ENCODE measurements around the gene HIKESHI. TPM values are rescaled to one million over a fixed set of nuclear protein-coding genes. Genes with fewer than 3 reads are reported as not detected.
"Not testable (repeated sequence)": the region's sequence is repeated elsewhere in the genome, so short reads cannot be mapped to it uniquely, and the experiment has no call there.

HIKESHI gene
- total RNA-seq, 1 donor from 2014 or later, result 30.6 TPM

DNA sequence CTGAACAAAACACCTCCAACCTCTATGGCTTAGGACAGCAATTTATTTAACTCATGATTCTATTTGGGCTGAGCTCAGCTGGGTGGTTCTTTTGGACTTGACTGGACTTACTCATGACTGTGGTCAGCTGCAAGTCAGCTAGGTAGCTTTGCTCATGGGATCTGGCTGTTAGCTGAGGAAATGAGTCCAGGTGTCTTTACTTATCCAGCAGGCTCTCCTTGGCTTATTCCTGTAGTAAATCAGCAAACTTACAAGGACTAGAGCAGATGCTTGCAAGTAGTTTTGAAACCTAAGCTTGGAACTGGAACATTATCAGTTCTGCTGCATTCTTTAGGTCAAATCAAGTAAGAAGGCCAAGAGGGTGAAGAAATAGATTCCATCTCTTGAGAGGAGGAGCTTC, 8.0 kb upstream of the HIKESHI start:
- ATAC-seq, result no peak

DNA sequence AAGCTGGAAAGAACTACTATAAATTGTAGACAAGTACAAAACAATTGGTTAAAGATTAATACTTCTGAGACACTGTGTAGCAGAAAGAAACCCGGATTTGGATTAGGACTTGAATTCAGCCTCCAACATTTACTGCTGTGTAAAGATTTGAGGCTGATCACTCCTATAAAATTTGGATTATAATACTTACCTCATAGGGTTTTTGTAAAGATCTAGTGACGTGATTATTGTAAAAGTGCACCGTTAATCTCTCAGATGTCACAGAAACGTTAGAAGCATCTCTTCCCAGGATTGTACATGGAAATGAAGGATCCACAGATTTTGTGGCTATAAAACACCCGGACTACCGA, 323 bp upstream of the HIKESHI start:
- no peak for ATAC-seq

DNA sequence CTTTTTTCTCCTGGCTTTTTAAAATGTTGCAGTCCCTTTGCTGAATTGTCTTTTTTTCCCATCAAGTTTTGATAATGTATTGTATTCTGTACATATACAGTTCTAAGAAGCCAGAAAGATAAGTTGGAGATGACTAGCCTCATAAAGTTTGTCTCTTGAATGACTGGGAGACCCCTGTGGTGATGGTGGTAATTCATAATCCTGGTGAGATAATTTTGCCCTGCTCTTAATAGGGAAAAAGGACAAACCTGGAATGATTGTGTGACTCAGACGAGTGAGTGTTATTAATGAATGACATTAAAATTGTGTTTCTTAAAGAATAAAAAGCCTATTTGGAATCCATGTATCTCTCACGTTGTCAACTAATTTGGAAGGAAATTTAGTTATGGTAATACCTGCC, 1.2 kb downstream of the HIKESHI start:
- no peak for ATAC-seq

DNA sequence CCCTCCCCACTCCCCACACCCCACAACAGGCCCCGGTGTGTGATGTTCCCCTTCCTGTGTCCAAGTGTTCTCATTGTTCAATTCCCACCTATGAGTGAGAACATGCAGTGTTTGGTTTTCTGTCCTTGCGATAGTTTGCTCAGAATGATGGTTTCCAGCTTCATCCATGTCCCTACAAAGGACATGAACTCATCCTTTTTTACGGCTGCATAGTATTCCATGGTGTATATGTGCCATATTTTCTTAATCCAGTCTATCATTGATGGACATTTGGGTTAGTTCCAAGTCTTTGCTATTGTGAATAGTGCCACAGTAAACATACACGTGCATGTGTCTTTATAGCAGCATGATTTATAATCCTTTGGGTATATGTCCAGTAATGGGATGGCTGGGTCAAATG, 6.7 kb downstream of the HIKESHI start:
- ATAC-seq, result not testable (repeated sequence)

DNA sequence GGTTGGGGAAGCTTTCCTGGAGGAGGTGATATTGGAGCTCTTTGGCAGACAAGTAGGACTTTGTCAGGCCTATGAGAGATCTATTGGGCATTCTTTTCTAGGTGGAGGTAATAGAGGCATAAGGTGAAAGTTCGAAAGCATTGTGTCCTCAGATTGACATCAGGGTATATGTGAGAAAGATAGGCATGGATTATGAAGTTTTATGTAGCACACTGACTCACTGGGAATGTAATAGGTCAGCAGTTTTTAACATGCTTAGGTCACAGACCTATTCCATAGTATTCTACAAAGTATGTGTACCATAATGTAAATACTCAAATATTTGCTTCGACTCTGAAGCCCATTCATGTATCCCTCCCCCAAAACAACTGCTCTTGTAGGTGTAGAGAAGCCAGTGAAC, 11.8 kb downstream of the HIKESHI start:
- ATAC-seq, result peak; percentile 57

DNA sequence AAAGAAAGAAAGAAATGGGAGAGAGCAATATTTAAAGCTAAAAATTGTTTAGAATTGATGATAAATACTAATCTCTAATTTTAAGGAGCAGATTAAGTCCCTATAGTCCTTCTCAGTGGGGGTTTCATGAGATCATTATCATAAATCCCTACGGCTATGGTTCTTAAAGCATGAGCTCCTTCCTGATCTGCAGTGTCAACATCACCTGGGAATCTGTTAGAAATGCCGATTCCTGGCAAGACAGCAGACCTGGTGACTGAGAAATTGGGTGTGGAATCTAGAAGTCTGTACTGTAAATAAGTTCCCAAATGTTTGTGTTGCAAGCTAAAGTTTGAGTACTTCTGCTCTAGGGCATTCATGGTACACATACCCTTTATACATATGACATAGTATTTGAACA, 12.6 kb downstream of the HIKESHI start:
- no peak for ATAC-seq

DNA sequence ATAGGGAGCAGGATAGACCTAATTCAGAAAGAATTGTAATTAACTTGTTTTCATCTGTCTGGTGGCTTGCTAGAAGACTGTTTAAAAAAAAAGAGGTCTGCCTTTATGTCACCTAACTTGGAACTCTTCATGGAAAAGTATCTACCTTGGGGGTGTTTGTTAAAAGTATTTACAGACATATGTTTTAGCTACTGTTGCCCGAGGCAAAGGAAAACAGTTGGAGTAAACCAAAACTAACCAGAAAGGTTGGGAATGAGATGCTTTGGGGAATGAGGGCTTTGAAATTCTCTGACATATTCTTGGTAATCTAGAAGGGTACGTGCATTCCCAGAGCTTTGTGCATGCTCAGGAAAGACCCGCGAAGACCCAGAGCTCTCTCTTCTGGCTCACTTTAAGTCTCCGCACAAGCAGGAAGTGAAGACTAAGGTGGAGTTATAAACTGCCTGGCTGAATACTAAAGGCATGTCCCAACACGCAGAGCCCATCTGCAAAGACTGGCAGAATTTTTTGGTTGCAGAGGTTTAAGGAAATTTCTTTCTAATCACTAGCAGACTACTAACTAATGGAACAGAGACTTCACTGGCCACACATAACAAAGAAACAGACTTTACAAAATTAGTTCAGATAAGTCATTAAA, 33.2 kb downstream of the HIKESHI start:
- ATAC-seq, result peak; percentile 70

DNA sequence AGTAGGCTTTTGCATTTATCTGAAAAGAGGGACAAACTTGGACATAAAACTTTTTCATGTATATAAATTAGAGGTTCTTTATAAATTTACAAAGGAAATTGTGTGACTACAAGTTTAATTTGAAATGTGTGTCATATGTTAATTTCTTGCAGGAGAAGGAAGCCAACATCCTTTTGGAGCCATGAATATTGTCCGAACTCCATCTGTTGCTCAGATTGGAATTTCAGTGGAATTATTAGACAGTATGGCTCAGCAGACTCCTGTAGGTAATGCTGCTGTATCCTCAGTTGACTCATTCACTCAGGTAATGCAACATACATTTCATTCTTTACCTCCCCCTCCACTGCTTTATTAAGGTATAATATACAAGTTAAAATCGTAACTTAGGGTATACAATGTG, 35.2 kb downstream of the HIKESHI start:
- no peak for ATAC-seq

DNA sequence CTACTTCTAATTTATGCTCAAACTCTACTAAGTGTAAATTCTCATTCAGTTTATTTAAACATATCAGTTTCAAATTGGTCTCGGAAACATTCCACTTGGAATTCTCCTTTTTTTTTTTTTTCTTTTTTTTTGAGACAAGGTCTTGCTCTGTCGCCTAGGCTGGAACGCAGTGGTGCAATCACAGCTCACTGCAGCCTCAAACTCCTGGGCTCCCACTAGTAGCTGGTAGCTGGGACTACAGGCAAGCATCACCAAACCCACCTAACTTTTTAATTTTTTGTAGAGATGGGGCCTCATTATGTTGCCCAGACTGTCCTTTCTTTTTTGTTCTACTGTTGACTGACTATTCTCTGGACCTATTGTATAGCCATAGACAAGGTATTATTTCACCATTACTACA, 39.3 kb downstream of the HIKESHI start:
- ATAC-seq, result no peak

DNA sequence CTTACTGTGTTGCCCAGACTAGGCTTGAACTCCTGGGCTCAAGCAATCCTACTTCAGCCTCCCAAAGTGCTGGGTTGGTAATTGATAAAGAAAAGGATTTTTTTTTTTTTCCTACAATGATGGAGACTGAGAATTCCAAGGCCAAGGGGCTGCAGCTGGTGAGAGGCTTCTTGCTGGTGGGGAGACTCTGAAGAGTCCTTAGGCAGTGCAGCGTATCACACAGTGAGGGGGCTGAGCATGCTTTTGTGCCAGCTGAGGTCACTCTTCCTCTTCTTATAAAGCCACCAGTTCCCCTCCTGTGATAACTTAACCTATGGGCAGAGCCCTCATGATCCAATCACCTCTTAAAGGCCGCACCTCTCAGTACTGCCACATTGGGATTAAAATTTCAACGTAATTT, 44.5 kb downstream of the HIKESHI start:
- ATAC-seq, result no peak

DNA sequence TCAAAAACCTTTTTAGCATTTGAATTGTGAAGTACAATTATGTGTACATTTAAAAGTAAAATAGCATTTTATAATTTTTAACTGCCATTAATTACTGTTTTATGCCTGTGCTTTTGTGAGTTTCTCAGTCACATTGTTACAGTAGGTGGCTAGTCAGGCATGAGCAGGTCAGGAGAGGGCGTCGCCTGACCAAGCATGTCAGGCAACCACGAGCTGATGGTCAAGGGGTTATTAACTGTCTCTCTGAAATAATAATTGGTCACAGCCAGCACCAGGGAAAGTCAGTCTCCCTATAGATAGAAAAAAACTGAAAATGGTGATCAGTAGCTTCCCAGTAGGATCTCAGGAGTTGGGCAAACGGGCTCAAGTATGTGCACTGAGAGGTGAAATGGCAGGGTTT, 53.2 kb downstream of the HIKESHI start:
- ATAC-seq, result no peak

DNA sequence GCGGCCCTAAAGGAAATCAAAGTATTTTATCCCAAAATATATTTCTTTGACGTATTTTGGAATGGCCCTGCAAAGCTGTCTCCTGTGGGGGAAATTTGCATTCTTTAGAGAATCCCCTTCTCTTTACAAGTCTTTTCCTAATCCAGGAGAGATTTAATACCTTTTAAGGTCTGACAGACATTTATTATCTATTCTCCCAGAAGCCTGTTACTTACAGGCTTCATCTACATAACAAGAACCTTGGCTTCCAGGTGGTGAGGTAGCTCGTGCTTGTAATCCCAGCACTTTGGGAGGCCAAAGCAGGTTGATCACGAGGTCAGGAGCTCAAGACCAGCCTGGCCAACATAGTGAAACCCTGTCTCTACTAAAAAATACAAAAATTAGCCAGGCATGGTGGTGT, 55.4 kb downstream of the HIKESHI start:
- ATAC-seq, result not testable (repeated sequence)

DNA sequence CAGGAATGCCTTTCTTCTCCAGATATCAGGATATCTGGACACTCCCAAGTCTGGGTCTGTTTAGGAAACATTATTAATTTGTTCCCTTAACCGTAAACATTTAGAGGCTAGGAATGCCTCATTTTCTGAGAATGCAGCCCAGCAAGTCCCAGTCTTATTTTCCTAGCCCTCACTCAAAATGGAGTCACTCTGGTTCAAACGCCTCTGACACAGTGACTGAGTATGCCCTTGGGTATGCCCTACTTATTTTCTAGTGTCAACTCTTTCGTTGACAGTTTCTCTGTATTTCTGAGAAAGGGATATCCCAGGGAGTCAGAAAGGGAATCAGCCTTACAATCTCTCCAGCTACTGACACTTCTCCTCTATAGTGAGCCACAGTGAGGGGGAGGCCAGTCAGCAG, 56.7 kb downstream of the HIKESHI start:
- ATAC-seq, result no peak

DNA sequence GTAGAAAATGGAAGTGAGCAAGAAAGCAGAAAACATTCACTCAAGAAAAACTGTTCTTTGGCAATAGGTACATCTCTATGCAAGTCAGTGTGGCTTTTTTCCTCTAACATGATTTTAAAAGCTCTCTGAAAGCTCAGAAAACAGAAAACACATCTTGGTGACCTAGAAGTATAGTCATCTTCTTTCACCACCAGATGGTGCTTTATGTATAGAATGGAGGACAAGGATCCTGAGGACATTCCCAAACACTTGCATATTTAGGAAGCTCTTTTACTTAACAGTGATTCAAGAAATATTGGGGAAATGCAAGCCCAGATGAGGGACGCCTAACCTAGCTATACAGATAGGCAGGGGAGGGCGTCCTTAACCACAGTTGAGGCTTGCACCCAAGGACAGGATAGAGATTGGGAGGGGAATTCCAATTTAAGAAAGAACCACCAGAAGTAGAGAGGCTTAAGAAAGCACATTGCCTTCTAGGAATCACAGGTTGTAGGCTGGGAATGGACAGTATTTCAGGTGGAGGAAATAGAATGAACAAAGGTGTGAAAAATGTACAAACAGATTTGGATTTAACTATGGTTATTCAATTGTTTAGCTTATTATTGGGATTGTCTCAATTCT, 58.8 kb downstream of the HIKESHI start:
- ATAC-seq, result no peak

DNA sequence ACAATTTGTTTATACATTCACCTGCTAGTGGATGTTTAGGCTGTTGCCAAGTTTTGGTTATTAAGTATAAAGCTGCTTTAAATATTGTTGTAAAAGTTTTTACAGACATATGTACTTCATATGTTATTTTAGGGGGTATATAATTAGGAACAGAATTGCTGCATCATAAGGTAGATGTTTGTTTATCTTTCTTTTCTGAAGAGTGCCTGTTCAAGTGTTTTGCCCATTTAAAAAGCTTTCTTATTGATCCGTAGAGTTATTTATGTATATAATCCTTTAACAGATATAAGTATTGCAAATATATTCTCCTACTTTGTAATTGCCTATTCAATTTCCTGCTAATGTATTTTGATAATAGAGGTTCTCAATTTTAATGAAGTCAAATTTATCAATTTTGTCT, 61.4 kb downstream of the HIKESHI start:
- no peak for ATAC-seq

DNA sequence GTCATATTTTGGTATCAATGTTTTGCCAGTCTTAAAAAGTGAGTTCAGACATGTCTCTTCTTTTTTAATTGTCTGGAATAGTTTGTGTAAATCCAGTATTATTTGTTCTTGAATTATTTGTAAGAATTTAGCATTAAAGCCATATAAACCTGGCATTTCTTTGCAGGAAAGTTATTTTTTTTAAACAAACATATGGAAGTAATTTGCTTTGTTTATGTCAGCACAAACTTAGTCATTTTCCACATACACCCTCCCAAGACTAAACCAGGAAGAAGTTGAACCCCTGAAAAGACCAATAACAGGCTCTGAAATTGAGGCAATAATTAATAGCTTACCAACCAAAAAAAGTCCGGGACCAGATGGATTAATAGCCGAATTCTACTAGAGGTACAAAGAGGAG, 63.5 kb downstream of the HIKESHI start:
- no peak for ATAC-seq

DNA sequence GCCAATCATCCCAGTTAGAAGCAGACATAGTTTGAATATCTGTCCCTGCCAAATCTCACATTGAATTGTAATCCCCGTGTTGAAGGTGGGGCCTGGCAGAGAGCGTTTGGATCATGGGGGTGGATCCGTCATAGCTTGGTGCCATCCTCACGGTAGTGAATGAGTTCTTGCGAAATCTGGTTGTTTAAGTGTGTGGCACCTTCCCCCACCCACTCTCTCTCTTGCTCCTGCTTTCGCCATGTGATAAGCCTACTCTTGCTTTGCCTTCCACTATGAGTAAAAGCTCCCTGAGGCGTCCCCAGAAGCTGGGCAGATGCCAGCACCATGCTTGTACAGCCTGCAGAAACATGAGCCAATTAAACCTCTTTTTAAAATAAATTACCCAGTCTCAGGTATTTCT, 67.6 kb downstream of the HIKESHI start:
- ATAC-seq, result peak; percentile 98

DNA sequence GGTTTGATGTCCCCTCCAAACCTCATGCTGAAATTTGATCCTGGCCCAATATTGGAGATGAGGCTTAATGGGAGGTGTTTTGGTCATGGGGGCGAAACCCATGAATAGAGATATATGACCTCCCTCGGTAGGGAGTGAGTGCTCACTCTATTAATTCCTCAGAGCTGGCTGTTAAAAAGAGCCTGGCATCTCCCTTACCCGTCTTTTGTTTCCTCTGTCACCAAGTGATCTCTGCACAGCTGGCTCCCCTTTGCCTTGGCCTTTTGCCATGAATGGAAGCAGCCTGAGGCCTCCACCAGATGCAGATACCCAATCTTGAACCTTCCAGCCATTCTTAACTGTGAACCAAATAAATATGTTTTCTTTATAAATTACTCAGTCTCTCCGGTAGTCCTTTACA, 68.1 kb downstream of the HIKESHI start:
- no peak for ATAC-seq

DNA sequence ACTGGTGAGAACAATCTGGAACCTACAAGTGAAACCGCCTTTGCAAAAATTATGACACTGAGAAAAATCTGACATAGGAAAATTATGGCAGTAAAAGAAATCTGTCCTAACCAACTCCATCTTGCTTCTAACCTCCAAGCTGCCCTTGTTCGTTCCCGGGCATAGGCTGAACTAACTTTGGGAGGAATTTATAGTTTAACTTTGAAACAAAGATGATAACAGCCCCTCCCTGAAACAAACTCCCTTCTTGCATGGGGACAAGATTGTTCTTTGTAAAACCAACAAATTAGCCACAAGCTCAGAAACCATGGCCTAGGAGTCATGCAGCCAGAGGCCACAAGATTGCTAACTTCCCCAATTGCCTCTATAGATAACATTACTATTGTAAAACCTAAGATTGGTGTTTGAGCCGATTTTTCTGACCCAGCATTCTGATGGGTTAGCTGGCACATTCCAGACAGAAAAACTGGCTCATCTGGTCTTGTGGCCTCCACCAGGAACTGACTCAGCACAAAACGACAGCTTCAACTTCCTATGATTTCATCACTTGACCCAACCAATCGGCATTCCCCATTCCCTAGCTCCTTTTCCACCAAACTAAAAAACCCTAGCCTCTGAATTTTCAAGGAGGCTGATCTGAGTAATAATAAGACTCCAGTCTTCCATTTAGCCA, 69.0 kb downstream of the HIKESHI start:
- ATAC-seq, result peak; percentile 81

DNA sequence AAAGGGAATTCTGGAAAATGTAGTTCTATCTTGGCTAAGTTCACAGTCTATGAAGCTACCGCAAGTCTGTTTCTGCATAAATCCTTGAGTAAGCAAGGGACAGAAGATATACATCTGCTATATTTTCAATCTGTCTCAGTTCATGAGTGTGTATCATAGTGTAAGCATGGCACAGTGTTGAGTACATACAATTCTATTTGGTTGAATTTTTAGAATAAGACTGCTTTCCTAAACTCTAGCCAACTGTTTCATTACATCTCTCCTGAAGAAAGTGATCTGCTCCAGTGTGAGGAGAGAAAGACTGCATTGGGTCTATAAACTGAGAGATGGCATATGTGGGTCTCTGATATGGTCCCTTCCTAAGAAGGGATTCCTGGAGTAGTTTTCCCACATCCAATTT, 70.0 kb downstream of the HIKESHI start:
- no peak for ATAC-seq

DNA sequence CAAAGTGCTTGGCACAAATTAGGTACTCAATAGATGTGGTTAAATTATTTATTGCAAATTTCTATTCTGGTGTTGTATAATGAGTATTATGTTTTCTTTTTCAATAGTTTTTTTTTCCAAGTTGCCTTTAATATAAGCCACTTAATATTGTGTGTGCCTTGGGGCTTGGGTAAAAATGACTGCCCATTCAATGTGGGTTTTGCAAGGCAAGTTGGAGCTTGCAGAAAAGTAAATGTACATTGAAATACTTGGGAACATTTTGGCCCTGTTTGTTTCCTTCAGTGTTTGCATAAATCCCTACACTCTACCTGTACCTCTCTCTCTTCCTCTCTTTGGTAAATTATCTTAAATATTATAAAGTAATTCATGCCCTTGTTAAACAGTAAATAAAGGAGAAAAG, 70.5 kb downstream of the HIKESHI start:
- ATAC-seq, result no peak

DNA sequence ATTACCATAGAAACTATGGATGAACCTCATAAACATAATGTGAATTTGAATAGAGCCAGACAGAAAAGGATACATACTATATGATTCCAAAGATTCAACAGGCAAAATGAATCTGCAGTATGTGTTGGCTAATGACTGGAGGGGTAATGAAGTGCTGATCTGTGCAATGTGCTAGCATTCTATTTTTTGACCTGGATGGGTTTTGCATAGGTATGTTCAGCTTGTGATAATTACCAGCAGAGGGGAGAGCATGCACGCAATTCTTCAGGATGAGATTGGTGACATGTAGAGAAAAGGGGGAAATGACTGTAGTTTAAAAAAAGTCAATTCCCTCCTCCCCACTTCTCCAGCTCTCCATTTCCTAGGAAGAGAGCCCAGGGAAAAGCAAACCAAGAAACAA, 72.0 kb downstream of the HIKESHI start:
- no peak for ATAC-seq

DNA sequence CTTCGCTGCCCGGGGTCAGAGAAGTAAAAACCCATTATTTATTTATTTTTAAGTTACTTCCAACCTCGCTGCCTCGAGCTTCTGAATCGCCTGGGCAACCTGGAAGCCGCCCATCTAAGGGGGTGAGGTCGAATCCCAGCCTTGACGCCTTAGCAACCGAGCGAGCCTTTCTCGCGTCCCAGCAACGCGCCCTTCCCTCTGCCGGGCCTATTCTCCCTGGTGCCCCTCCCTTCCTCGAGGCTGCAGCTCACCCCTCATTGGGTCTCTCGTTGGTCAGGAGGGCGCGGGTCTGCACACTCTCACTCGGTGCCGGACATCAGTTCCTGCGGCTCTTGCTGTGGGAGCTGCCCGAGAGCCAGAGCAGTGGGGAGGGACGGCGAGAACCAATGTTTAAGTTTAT, 72.5 kb downstream of the HIKESHI start, which contains the start of gene CCDC81:
Gene CCDC81, plus strand, starts transcription at position 302 of the 400 bp plus-strand sequence. CDS start 277 bp downstream, outside the sequence.
- ATAC-seq, result no peak

DNA sequence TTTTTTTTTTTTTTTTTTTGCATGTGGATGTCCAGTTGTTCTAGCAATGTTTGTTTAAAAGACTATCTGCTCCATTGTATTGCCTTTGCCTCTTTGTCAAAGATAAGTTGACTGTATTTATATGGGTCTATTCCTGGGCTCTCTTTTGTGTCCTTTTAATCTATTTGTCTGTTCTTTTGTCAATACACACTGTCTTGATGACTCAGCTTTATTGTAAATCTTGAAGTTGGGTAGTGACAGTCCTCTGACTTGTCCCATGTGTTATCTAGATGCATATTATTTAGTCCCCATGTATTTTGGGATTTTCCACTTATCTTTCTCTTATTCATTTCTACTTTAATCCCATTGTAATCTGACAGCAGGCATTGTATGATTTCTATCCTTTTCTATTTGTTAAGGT, 75.9 kb downstream of the HIKESHI start:
- no peak for ATAC-seq
